Measurements from ENCODE around the gene ATP10B. TPM values are rescaled to one million over a fixed set of nuclear protein-coding genes. Genes with fewer than 3 reads are reported as not detected.

The ATP10B gene
- total RNA-seq, 1 donor: not detected

- H3K9me3 ChIP-seq (ENCODE audit: low read depth, low read length): no peaks in the 10 kb centered on the region
- no peaks in the 10 kb centered on the region for H4K20me1 ChIP-seq (ENCODE audit: insufficient read depth, low read length)
- H3K4me3 ChIP-seq (ENCODE audit: insufficient read depth, low read length): no peak overlapping the region
- H3K36me3 ChIP-seq (ENCODE audit: insufficient read depth, low read length): no peaks in the 10 kb centered on the region
- TF ChIP-seq CTCF (IDR thresholded peaks at IDR 0.05; ENCODE audit: extremely low read depth, low read depth, low read length): no peak
- no peak overlapping the region for H3K27ac ChIP-seq (ENCODE audit: low read depth, low read length)
- DNase-seq (ENCODE audit: insufficient read length, low spot score, missing footprints): no peak
- H3K4me1 ChIP-seq (ENCODE audit: insufficient read depth, low read length): no peaks in the 10 kb centered on the region
- H3K27me3 ChIP-seq (ENCODE audit: insufficient read depth, low read length): no peaks in the 10 kb centered on the region
- H3K4me2 ChIP-seq (ENCODE audit: insufficient read depth, low read length): no peak overlapping the region
- no peaks in the 10 kb centered on the region for H3K79me2 ChIP-seq (ENCODE audit: insufficient read depth, low read length)
- no peak overlapping the region for H2AFZ ChIP-seq (ENCODE audit: low read length)
Measured at GRCh38 chr5:160657068-160657507, 194.9 kb downstream of the ATP10B start.

DNA sequence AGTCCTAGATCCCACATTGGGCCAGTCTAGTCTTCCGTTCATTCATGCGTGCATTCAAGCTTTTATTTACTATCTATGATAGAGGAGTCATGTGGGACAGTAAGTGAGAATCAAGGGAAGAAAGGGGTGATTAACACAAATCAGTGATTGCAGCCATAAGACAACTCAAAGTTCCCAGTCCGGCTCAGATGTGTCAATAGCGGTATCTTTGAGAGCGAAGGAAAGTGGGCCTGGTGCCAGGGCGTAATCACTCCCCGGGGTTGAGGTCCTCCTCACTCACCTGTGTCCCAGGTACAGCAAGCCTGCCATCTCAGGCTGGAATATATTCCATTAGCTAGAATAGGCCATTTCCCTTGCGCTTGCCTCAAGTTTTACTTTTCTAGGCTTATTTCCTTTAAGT is 196.3 kb downstream of the ATP10B start:
- TF ChIP-seq CTCF (IDR thresholded peaks at IDR 0.05; ENCODE audit: extremely low read depth, low read depth, low read length): no peak
- H3K9me3 ChIP-seq (ENCODE audit: low read depth, low read length): no peaks in the 10 kb centered on the region
- no peak overlapping the region for H3K27ac ChIP-seq (ENCODE audit: low read depth, low read length)
- H4K20me1 ChIP-seq (ENCODE audit: insufficient read depth, low read length): no peaks in the 10 kb centered on the region
- H3K27me3 ChIP-seq (ENCODE audit: insufficient read depth, low read length): no peaks in the 10 kb centered on the region
- no peak overlapping the region for H3K4me2 ChIP-seq (ENCODE audit: insufficient read depth, low read length)
- no peaks in the 10 kb centered on the region for H3K79me2 ChIP-seq (ENCODE audit: insufficient read depth, low read length)
- H3K36me3 ChIP-seq (ENCODE audit: insufficient read depth, low read length): no peaks in the 10 kb centered on the region
- no peaks in the 10 kb centered on the region for H3K4me1 ChIP-seq (ENCODE audit: insufficient read depth, low read length)
- no peak for DNase-seq (ENCODE audit: insufficient read length, low spot score, missing footprints)
- H3K4me3 ChIP-seq (ENCODE audit: insufficient read depth, low read length): no peak overlapping the region
- H2AFZ ChIP-seq (ENCODE audit: low read length): no peak overlapping the region

DNA sequence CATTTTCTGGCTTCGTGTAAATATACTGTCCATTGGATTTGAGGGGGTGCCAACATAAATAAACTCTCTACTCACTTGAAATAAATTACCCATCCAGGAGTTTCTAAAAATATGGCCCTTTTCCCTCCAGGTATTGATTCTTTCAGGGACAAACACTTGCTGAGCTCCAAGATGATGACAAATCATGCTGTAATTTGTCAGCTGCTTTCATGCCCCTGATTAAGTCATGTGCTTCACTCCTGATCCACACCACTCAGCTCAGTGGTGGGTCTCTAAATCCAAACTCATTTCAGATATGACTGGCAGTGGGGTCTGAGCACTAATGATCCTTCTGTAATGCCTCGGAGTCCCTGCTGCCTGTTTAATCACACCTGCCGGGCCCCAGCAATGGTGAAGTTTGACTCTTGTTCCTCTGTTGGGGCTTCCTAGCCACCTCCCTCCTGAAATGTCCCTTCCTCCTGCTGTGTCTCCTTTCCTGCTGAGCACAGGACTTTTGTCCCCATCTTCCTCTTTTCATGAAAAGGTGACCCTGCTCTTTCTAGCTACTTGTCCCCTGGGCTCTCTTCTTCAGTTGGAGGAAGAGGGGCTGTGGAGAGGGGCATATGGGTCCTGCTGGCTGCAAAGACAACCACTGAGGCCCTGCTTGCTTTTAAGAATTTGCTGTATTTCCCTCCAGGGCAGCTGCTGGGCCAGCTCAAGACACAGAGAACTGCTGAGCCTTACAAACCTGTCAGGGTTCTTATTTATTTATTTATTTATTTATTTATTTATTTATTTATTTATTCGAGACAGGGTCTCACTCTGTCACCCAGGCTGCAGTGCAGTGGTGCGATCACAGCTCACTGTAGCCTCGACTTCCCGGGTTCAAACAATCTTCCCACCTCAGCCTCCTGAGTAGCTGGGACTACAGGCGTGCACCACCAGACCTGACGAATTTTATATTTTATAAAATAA is 200.0 kb downstream of the ATP10B start:
- no peaks in the 10 kb centered on the region for H3K4me1 ChIP-seq (ENCODE audit: insufficient read depth, low read length)
- H3K79me2 ChIP-seq (ENCODE audit: insufficient read depth, low read length): no peaks in the 10 kb centered on the region
- H3K9me3 ChIP-seq (ENCODE audit: low read depth, low read length): no peaks in the 10 kb centered on the region
- H3K27ac ChIP-seq (ENCODE audit: low read depth, low read length): no peak overlapping the region
- no peak overlapping the region for H2AFZ ChIP-seq (ENCODE audit: low read length)
- H4K20me1 ChIP-seq (ENCODE audit: insufficient read depth, low read length): no peaks in the 10 kb centered on the region
- TF ChIP-seq CTCF (IDR thresholded peaks at IDR 0.05; ENCODE audit: extremely low read depth, low read depth, low read length): no peak
- H3K4me3 ChIP-seq (ENCODE audit: insufficient read depth, low read length): no peak overlapping the region
- no peak for DNase-seq (ENCODE audit: insufficient read length, low spot score, missing footprints)
- no peaks in the 10 kb centered on the region for H3K36me3 ChIP-seq (ENCODE audit: insufficient read depth, low read length)
- no peaks in the 10 kb centered on the region for H3K27me3 ChIP-seq (ENCODE audit: insufficient read depth, low read length)
- H3K4me2 ChIP-seq (ENCODE audit: insufficient read depth, low read length): no peak overlapping the region

DNA sequence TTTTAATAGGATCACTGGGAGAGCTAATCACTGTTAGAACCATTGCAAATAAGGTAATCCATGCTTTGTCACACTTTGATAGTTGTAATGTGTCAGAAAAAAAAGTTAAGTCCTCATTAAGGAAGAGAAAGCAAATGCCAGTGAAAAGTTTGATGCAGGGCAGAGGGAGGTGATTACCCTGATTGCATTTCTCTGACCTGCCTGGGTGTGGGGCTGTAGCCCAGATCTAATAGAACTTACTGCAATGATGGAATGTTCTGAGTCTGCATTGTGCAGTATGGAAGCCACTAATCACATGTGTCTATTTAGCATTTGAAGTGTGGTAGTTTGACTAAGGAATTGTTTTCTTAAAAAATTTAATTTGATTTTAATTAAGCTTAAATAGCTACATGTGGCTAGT is 202.7 kb downstream of the ATP10B start:
- no peaks in the 10 kb centered on the region for H4K20me1 ChIP-seq (ENCODE audit: insufficient read depth, low read length)
- H3K27ac ChIP-seq (ENCODE audit: low read depth, low read length): no peak overlapping the region
- H3K9me3 ChIP-seq (ENCODE audit: low read depth, low read length): no peaks in the 10 kb centered on the region
- no peak overlapping the region for H2AFZ ChIP-seq (ENCODE audit: low read length)
- no peaks in the 10 kb centered on the region for H3K36me3 ChIP-seq (ENCODE audit: insufficient read depth, low read length)
- H3K79me2 ChIP-seq (ENCODE audit: insufficient read depth, low read length): no peaks in the 10 kb centered on the region
- no peak overlapping the region for H3K4me2 ChIP-seq (ENCODE audit: insufficient read depth, low read length)
- TF ChIP-seq CTCF (IDR thresholded peaks at IDR 0.05; ENCODE audit: extremely low read depth, low read depth, low read length): no peak
- no peak for DNase-seq (ENCODE audit: insufficient read length, low spot score, missing footprints)
- H3K27me3 ChIP-seq (ENCODE audit: insufficient read depth, low read length): no peaks in the 10 kb centered on the region
- H3K4me3 ChIP-seq (ENCODE audit: insufficient read depth, low read length): no peak overlapping the region
- H3K4me1 ChIP-seq (ENCODE audit: insufficient read depth, low read length): no peaks in the 10 kb centered on the region

Data from osteoblast (primary cell).